Measurements from ENCODE around the gene ARHGAP24. TPM values are rescaled to one million over a fixed set of nuclear protein-coding genes. Genes with fewer than 3 reads are reported as not detected.

The ARHGAP24 gene
- total and polyA plus RNA-seq, 2 experiments from 2014 or later = 0.21 to 0.36 TPM

DNA sequence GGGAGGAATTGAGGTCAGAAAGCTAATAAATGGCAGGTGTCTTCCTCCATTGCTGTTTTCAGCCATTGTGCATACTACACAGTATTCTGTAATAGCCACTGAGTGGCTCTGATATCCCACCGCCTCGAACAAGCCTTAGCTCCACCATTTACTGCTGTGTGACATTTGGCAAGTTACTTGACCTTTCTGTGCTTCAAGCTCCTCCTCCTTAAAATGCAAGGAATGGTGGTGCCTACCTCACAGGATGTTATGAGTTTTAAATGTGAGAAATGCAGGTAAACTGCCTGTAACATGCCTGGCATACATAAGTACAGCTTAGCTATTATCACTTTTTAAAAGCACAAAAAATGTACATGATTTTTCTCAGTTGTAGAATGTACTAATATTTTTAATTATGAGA, 464.0 kb downstream of the ARHGAP24 start (continued):
- TF ChIP-seq, protein P1, sequence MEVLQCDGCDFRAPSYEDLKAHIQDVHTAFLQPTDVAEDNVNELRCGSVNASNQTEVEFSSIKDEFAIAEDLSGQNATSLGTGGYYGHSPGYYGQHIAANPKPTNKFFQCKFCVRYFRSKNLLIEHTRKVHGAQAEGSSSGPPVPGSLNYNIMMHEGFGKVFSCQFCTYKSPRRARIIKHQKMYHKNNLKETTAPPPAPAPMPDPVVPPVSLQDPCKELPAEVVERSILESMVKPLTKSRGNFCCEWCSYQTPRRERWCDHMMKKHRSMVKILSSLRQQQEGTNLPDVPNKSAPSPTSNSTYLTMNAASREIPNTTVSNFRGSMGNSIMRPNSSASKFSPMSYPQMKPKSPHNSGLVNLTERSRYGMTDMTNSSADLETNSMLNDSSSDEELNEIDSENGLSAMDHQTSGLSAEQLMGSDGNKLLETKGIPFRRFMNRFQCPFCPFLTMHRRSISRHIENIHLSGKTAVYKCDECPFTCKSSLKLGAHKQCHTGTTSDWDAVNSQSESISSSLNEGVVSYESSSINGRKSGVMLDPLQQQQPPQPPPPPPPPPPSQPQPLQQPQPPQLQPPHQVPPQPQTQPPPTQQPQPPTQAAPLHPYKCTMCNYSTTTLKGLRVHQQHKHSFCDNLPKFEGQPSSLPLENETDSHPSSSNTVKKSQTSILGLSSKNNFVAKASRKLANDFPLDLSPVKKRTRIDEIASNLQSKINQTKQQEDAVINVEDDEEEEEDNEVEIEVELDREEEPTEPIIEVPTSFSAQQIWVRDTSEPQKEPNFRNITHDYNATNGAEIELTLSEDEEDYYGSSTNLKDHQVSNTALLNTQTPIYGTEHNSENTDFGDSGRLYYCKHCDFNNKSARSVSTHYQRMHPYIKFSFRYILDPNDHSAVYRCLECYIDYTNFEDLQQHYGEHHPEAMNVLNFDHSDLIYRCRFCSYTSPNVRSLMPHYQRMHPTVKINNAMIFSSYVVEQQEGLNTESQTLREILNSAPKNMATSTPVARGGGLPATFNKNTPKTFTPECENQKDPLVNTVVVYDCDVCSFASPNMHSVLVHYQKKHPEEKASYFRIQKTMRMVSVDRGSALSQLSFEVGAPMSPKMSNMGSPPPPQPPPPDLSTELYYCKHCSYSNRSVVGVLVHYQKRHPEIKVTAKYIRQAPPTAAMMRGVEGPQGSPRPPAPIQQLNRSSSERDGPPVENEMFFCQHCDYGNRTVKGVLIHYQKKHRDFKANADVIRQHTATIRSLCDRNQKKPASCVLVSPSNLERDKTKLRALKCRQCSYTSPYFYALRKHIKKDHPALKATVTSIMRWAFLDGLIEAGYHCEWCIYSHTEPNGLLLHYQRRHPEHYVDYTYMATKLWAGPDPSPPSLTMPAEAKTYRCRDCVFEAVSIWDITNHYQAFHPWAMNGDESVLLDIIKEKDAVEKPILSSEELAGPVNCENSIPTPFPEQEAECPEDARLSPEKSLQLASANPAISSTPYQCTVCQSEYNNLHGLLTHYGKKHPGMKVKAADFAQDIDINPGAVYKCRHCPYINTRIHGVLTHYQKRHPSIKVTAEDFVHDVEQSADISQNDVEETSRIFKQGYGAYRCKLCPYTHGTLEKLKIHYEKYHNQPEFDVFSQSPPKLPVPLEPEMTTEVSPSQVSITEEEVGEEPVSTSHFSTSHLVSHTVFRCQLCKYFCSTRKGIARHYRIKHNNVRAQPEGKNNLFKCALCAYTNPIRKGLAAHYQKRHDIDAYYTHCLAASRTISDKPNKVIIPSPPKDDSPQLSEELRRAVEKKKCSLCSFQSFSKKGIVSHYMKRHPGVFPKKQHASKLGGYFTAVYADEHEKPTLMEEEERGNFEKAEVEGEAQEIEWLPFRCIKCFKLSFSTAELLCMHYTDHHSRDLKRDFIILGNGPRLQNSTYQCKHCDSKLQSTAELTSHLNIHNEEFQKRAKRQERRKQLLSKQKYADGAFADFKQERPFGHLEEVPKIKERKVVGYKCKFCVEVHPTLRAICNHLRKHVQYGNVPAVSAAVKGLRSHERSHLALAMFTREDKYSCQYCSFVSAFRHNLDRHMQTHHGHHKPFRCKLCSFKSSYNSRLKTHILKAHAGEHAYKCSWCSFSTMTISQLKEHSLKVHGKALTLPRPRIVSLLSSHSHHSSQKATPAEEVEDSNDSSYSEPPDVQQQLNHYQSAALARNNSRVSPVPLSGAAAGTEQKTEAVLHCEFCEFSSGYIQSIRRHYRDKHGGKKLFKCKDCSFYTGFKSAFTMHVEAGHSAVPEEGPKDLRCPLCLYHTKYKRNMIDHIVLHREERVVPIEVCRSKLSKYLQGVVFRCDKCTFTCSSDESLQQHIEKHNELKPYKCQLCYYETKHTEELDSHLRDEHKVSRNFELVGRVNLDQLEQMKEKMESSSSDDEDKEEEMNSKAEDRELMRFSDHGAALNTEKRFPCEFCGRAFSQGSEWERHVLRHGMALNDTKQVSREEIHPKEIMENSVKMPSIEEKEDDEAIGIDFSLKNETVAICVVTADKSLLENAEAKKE (CRISPR knock-in tag; IDR thresholded peaks at IDR 0.05) = no peak
- TF ChIP-seq POLR2AphosphoS5 (IDR thresholded peaks at IDR 0.05; ENCODE audit: low read depth) = no peak

DNA sequence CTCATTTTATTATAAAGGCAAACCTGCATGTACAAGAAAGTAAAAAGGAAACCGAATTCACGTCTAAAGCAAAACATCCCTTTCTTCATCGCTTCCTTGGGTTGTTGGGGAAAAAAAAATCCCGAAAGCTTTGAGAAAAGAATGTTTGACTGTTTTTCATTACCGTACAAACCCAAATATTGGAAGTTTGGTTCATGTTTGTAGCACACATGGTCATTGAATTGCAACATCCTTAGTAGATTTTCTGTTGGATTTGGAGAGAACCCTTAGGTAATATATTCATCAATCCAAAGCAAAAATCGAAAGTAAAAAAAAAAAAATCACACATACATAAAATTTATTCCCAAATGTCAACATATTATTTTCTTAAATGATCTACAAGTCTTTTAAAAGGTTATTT, 464.6 kb downstream of the ARHGAP24 start:
- Histone ChIP-seq H3K9me2 (ENCODE audit: insufficient read depth) (no peaks in the 10 kb centered on the region; the same call in 1 of the 2 replicates), H3K27me3 (ENCODE audit: insufficient read depth) (no peaks in the 10 kb centered on the region), H3K4me2 (no peak overlapping the region), H3K4me1 (ENCODE audit: insufficient read depth) (no peaks in the 10 kb centered on the region), H4K20me1 (replicated peaks; ENCODE audit: insufficient read depth) (no peaks in the 10 kb centered on the region), H3K36me3 (ENCODE audit: insufficient read depth) (no peaks in the 10 kb centered on the region), H3K27ac (ENCODE audit: low read depth) (no peak overlapping the region), H3K79me2 (replicated peaks; ENCODE audit: insufficient read depth) (no peaks in the 10 kb centered on the region), H3F3A (replicated peaks; ENCODE audit: low read depth) (no peaks in the 10 kb centered on the region), H3K4me3 (no peak overlapping the region), H2AFZ (no peak overlapping the region)
- ATAC-seq (no peak), DNase-seq (ENCODE audit: low spot score) (no peak)
- Mint-ChIP-seq H3K27me3 (ENCODE audit: insufficient read depth, low read depth, poor library complexity) (peaks cover 3% of the 10 kb centered on the region), H3K4me1 (no peaks in the 10 kb centered on the region), H3K9me3 (no peaks in the 10 kb centered on the region), H3K27ac (no peak overlapping the region), H3K36me3 (ENCODE audit: low read depth) (no peaks in the 10 kb centered on the region), H3K4me3 (no peak overlapping the region)
- TF ChIP-seq JUNB (IDR thresholded peaks at IDR 0.05; ENCODE audit: unreplicated experiment) (no peak), EZH2 (IDR thresholded peaks at IDR 0.05; ENCODE audit: low read depth, unreplicated experiment) (no peak), POLR2AphosphoS5 (IDR thresholded peaks at IDR 0.05; ENCODE audit: low read depth) (no peak), EZH2phosphoT487 (IDR thresholded peaks at IDR 0.05; ENCODE audit: unreplicated experiment) (no peak)
- TF ChIP-seq, protein P2, sequence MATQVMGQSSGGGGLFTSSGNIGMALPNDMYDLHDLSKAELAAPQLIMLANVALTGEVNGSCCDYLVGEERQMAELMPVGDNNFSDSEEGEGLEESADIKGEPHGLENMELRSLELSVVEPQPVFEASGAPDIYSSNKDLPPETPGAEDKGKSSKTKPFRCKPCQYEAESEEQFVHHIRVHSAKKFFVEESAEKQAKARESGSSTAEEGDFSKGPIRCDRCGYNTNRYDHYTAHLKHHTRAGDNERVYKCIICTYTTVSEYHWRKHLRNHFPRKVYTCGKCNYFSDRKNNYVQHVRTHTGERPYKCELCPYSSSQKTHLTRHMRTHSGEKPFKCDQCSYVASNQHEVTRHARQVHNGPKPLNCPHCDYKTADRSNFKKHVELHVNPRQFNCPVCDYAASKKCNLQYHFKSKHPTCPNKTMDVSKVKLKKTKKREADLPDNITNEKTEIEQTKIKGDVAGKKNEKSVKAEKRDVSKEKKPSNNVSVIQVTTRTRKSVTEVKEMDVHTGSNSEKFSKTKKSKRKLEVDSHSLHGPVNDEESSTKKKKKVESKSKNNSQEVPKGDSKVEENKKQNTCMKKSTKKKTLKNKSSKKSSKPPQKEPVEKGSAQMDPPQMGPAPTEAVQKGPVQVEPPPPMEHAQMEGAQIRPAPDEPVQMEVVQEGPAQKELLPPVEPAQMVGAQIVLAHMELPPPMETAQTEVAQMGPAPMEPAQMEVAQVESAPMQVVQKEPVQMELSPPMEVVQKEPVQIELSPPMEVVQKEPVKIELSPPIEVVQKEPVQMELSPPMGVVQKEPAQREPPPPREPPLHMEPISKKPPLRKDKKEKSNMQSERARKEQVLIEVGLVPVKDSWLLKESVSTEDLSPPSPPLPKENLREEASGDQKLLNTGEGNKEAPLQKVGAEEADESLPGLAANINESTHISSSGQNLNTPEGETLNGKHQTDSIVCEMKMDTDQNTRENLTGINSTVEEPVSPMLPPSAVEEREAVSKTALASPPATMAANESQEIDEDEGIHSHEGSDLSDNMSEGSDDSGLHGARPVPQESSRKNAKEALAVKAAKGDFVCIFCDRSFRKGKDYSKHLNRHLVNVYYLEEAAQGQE (IDR thresholded peaks at IDR 0.05; ENCODE audit: unreplicated experiment) = no peak
- TF ChIP-seq, protein P1 (CRISPR knock-in tag; IDR thresholded peaks at IDR 0.05) = no peak
